Myocyte (in vitro differentiated cells): ENCODE data around the gene SERPINA4. TPM values are rescaled to one million over a fixed set of nuclear protein-coding genes. Genes with fewer than 3 reads are reported as not detected.

Source experiments
- DNase-seq: peaks from one replicate; pipeline ENCODE4 v3.0.0-alpha.2; 2012; ENCODE audit warnings: low read depth
- total RNA-seq: library from RNA; depleted of rRNA; stranded (reverse); fragments of >200 nt; gene quantifications from 2 replicates; pipeline ENCODE4 v1.2.3, GENCODE V29; 2014

The SERPINA4 gene
- total RNA-seq, 1 donor from 2014 or later, result not detected

- no peak for DNase-seq
Observed at GRCh38 chr14:94614802-94615201, 53.6 kb downstream of the SERPINA4 start.

- DNase-seq, result no peak
Observed at GRCh38 chr14:94615254-94615653, 54.0 kb downstream of the SERPINA4 start.

- DNase-seq, result no peak
Observed at GRCh38 chr14:94615823-94616570, 54.8 kb downstream of the SERPINA4 start.

- no peak for DNase-seq
Observed at GRCh38 chr14:94617366-94617941, 56.2 kb downstream of the SERPINA4 start.

- DNase-seq, result no peak
Observed at GRCh38 chr14:94617988-94618822, 57.0 kb downstream of the SERPINA4 start.

- DNase-seq, result no peak
Observed at GRCh38 chr14:94619297-94619696, 58.1 kb downstream of the SERPINA4 start.

Other genes starting within 250 kb of the SERPINA4 start
- not detected in 2 replicates for gene SERPINA6, start 238.1 kb upstream of the SERPINA4 start, total RNA-seq
- not detected in 2 replicates for gene SERPINA2, start 194.7 kb upstream of the SERPINA4 start, total RNA-seq
- gene SERPINA1, start 172.8 kb upstream of the SERPINA4 start, total RNA-seq, result not detected in 2 replicates
- gene SERPINA11, start 108.6 kb upstream of the SERPINA4 start, total RNA-seq, result not detected in 2 replicates
- gene SERPINA9, start 85.2 kb upstream of the SERPINA4 start, total RNA-seq, result not detected in 2 replicates
- not detected in 2 replicates for gene SERPINA12, start 52.0 kb upstream of the SERPINA4 start, total RNA-seq
- gene SERPINA5, start 20.0 kb downstream of the SERPINA4 start, total RNA-seq, result not detected in 2 replicates
- 0.78 and 1.7 TPM in 2 replicates for gene SERPINA3, start 50.9 kb downstream of the SERPINA4 start, total RNA-seq
- gene GSC, start 208.7 kb downstream of the SERPINA4 start, total RNA-seq, result not detected in 2 replicates